HepG2 (cell line): ENCODE results near the gene ODAD2.

Source experiments
- MXI1 ChIP-seq: IDR thresholded peaks from 3 replicates; pipeline ENCODE4 v1.6.1; 2012; ENCODE audit warnings: low read depth, low read length, inconsistent platforms, borderline replicate concordance
- POLR2A ChIP-seq, 2 experiments: IDR thresholded peaks; 2 replicates each; pipeline ENCODE4 v1.6.1; 2011; ENCODE audit warnings: low read depth in 2 of 2, low read length in 2 of 2, mild to moderate bottlenecking in 1 of 2, moderate library complexity in 1 of 2; ENCODE audit not compliant: insufficient read depth in 1 of 2

- no peak for TF ChIP-seq POLR2A (IDR thresholded peaks at IDR 0.05; ENCODE audit: insufficient read depth in 1 of 2, low read depth in 2 of 2, low read length in 2 of 2)
- TF ChIP-seq MXI1, result no peak
Measured at GRCh38 chr10:27889518-27889917, 109.4 kb downstream of the ODAD2 start.
